LNCaP clone FGC (cell line): ENCODE results near the gene TRAPPC2L.
"Not testable (repeated sequence)": the region's sequence is repeated elsewhere in the genome, so short reads cannot be mapped to it uniquely, and the experiment has no call there.

ENCODE experiments used
- DNase-seq: peaks from one replicate; pipeline ENCODE4 v3.0.0-alpha.2; 2011; ENCODE audit warnings: low read depth
- H3K4me3 ChIP-seq: 2 replicates; pipeline ENCODE4 v1.5.1; 2011; ENCODE audit warnings: mild to moderate bottlenecking, low read depth, low read length, control low read depth
- CTCF ChIP-seq: IDR thresholded peaks from 2 replicates; pipeline ENCODE4 v1.5.1; 2012; ENCODE audit warnings: mild to moderate bottlenecking; ENCODE audit not compliant: control insufficient read depth, insufficient read depth; ENCODE audit errors: extremely low read depth

TRAPPC2L gene

GRCh38 chr16:88886420-88886844 lies 29.5 kb downstream of the TRAPPC2L start:
- DNase-seq, result no peak
- no peak overlapping the region for H3K4me3 ChIP-seq
- TF ChIP-seq CTCF, result no peak

- H3K4me3 ChIP-seq, result no peak overlapping the region
- no peak for DNase-seq
- TF ChIP-seq CTCF, result no peak
Measured at GRCh38 chr16:88886845-88887521, 30.1 kb downstream of the TRAPPC2L start.

- no peak for TF ChIP-seq CTCF
- no peak for DNase-seq
- no peak overlapping the region for H3K4me3 ChIP-seq
Measured at GRCh38 chr16:88888057-88888456, 31.1 kb downstream of the TRAPPC2L start.

DNA sequence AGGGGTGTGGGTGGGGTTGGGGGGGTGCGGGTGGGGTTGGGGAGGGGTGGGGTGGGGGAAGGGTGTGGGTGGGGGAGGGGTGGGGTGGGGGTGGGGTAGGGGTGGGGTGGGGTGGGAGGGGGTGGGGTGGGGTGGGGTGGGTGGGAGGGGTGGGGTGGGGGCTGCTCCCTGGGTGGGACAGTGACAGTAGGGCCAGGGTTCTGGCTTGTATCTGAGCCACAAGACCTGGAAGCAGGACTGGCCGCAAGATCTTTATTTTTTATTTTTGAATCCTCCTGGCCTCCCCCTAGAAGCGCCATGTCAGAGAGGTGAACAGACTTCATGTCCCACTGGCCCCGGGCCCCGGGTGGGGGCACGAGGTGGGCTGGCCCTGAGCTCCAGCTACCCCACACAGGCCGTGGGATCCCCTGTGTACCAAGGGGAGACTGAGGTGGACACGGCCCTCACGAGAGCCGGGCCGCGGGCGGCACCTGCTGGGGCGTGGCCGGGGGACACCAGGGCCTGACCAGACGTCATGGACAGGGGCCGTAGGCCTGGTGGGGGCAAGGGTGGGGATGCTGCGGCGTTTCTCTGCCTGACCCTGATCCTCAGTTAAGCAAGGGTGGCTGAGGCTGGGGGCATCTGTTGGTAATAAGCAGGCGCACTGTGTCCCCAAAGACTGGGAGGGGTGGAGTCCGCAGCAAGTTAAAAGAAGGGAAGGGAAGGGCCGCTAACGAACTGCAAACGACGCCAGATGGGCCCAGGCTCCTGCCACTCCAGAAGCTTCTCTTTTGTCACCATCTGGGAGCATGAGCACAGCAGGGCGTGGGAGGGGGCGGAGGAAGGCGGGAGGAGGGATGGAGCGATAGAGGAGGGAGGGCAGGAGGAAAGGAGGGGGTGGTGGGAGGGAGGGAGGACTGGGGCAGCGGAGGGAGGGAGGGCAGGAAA lies 31.8 kb downstream of the TRAPPC2L start:
- no peak overlapping the region for H3K4me3 ChIP-seq
- DNase-seq, result no peak
- TF ChIP-seq CTCF, result no peak

DNA sequence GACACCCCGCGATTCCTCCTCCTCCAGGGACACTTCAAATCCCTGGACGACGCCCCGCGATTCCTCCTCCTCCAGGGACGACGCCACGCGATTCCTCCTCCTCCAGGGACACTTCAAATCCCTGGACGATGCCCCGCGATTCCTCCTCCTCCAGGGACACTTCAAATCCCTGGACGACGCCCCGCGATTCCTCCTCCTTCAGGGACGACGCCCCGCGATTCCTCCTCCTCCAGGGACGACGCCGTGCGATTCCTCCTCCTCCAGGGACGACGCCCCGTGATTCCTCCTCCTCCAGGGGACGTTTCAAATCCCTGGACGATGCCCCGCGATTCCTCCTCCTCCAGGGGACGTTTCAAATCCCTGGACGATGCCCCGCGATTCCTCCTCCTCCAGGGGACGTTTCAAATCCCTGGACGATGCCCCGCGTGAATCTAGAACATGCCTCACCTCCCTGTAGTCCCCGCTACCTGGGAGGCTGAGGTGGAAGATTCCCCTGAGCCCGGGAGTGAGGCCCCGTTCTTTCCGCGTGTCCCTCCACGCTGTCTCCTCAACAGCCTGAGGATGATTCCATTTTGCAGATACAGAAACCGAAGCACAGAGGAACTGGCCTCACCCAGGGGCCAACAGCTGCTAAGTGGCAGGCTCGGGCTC lies 32.9 kb downstream of the TRAPPC2L start:
- H3K4me3 ChIP-seq, DNase-seq: not testable (repeated sequence)

GRCh38 chr16:88891083-88891482 lies 34.2 kb downstream of the TRAPPC2L start:
- no peak for TF ChIP-seq CTCF
- DNase-seq, result no peak
- no peak overlapping the region for H3K4me3 ChIP-seq

DNA sequence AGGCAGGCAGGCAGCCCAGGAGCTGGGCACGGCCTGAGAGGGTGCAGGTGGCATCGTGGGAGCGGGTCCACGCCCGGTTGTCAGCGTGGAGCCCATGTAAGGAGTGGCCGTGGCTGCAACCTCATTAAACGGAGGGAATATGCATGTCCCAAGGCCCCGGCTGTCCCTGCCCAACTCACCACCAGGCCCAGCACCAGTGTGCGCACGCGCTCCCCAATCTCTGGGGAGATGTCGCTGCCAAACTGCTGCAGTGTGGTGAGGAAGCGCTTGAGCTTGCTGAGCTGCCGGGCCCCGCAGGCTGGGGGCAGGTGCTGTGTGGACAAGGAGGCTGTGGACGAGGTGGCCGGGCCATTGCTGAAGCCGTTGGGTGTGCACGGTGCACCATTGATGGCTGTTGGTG lies 35.1 kb downstream of the TRAPPC2L start:
- no peak for DNase-seq
- no peak overlapping the region for H3K4me3 ChIP-seq
- TF ChIP-seq CTCF, result no peak
